MV-4-11 (cell line): ENCODE data around the gene CBX4.
A peak's percentile ranks its signal among the peaks of the same experiment; 100 is the strongest.

Source experiments
- DNase-seq: peaks from one replicate; lab custom pipeline; 2025; lab: John Stamatoyannopoulos, UW

CBX4 gene

GRCh38 chr17:79829004-79829403, 10.2 kb downstream of the CBX4 start:
- no peak for DNase-seq

GRCh38 chr17:79826841-79827578, 12.2 kb downstream of the CBX4 start:
- DNase-seq = no peak

GRCh38 chr17:79826204-79826680, 13.0 kb downstream of the CBX4 start:
- DNase-seq = peak; percentile 91

- no peak for DNase-seq
These were observed 13.7 kb downstream of the CBX4 start for GRCh38 chr17:79825580-79825921.

- no peak for DNase-seq
These were observed 14.2 kb downstream of the CBX4 start for GRCh38 chr17:79824893-79825579.

- no peak for DNase-seq
These were observed 15.0 kb downstream of the CBX4 start for GRCh38 chr17:79824234-79824633.

GRCh38 chr17:79822583-79823124, 16.6 kb downstream of the CBX4 start:
- DNase-seq = peak; percentile 88

GRCh38 chr17:79821331-79822095, 17.7 kb downstream of the CBX4 start:
- no peak for DNase-seq

GRCh38 chr17:79820959-79821330, 18.3 kb downstream of the CBX4 start:
- no peak for DNase-seq

GRCh38 chr17:79819534-79820276, 19.5 kb downstream of the CBX4 start:
- no peak for DNase-seq

- DNase-seq = no peak
These were observed 20.2 kb downstream of the CBX4 start for GRCh38 chr17:79819085-79819484.

GRCh38 chr17:79818026-79818758, 21.0 kb downstream of the CBX4 start:
- no peak for DNase-seq

- no peak for DNase-seq
These were observed 23.3 kb downstream of the CBX4 start for GRCh38 chr17:79815836-79816461.

GRCh38 chr17:79814974-79815835, 24.0 kb downstream of the CBX4 start:
- no peak for DNase-seq

- DNase-seq = no peak
These were observed 24.9 kb downstream of the CBX4 start for GRCh38 chr17:79814127-79814973.

GRCh38 chr17:79813297-79814126, 25.7 kb downstream of the CBX4 start:
- DNase-seq = no peak

- DNase-seq = no peak
These were observed 26.6 kb downstream of the CBX4 start for GRCh38 chr17:79812353-79813258.
